ENCODE results near the gene TSPAN9.

DNA sequence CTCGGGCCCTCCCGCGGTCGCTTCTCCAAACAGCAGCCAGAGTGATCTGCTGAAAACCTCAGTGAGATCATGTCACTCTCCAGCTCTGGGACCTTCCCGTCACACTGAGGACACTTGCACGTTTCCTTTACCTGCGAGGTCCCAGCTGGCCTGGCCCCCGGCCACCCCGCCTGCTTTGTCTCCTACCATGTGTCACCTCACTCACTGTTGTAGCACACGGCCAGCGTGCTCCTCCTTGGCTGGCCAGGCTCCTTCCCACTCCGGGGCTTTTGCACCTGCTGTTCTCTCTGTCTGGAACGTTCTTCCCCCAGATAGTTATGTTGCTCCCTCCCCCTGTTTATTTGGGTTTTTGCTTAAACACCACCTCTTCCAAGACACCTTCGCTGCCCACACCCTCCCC, 199.0 kb downstream of the TSPAN9 start:
- TF ChIP-seq POLR2A (IDR thresholded peaks at IDR 0.05): no peak
- TF ChIP-seq, protein P1, sequence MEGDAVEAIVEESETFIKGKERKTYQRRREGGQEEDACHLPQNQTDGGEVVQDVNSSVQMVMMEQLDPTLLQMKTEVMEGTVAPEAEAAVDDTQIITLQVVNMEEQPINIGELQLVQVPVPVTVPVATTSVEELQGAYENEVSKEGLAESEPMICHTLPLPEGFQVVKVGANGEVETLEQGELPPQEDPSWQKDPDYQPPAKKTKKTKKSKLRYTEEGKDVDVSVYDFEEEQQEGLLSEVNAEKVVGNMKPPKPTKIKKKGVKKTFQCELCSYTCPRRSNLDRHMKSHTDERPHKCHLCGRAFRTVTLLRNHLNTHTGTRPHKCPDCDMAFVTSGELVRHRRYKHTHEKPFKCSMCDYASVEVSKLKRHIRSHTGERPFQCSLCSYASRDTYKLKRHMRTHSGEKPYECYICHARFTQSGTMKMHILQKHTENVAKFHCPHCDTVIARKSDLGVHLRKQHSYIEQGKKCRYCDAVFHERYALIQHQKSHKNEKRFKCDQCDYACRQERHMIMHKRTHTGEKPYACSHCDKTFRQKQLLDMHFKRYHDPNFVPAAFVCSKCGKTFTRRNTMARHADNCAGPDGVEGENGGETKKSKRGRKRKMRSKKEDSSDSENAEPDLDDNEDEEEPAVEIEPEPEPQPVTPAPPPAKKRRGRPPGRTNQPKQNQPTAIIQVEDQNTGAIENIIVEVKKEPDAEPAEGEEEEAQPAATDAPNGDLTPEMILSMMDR (IDR thresholded peaks at IDR 0.05): no peak
